T follicular helper cell (primary cell): ENCODE measurements around the gene UGT1A5.

Experiments
- DNase-seq: peaks from one replicate; pipeline ENCODE4 v3.0.0-alpha.2; 2020; ENCODE audit warnings: low read depth

Gene UGT1A5

DNA sequence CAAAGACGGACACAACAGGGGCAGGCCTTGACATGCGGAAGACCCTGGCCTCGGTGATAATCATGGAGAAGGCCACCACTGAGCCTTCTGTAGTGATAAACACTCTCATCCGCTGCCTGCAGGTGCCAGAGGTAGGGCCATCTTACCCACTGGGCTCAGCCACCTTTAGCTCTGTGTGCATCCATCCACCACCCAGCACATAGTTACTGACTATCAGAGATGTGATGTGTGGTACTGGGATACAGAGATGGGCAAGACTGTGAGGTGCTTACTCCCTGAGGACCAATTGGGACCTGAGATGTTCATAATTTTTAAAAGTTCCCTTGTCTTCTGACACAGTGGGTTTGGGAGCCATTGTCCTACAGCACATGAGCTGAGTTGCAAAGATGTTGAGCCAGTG is 67.0 kb downstream of the UGT1A5 start:
- no peak for DNase-seq

DNA sequence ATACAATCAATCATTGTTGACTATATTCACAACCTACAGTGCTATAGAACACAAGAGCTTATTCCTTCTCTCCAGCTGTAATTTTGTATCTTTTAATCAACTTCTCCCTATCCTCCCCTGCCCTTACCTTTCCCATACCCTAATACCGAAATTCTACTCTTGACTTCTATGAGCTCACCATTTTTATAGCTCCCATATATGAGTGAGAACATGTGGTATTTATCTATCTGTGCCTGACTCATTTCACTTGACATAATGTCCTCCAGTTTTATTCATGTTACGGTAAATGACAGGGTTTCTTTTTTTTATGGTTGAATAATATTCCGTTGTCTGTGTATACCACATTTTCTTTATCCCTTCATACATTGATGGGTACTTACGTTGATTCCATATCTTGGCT is 68.1 kb downstream of the UGT1A5 start:
- DNase-seq, result no peak

DNA sequence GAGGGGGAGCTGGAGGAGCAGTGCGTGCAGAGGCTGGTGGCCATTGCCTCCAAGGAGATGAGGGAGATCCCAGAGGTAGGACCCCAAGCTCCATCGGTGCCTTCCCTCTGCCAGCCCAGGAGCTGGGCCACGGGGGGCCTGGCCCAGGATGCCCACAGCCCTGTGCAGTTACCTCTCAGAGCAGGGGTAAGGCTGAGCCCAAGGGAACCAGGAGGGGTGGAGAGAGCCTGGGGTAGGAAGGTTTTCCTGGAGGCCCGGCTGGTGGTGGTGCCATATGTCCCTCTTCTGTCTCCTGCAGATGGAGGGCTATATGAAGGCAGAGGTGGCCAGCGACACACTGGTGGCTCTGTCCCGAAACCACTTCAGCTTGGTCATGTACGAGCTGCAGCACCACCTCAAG is 76.8 kb downstream of the UGT1A5 start:
- DNase-seq, result no peak

DNA sequence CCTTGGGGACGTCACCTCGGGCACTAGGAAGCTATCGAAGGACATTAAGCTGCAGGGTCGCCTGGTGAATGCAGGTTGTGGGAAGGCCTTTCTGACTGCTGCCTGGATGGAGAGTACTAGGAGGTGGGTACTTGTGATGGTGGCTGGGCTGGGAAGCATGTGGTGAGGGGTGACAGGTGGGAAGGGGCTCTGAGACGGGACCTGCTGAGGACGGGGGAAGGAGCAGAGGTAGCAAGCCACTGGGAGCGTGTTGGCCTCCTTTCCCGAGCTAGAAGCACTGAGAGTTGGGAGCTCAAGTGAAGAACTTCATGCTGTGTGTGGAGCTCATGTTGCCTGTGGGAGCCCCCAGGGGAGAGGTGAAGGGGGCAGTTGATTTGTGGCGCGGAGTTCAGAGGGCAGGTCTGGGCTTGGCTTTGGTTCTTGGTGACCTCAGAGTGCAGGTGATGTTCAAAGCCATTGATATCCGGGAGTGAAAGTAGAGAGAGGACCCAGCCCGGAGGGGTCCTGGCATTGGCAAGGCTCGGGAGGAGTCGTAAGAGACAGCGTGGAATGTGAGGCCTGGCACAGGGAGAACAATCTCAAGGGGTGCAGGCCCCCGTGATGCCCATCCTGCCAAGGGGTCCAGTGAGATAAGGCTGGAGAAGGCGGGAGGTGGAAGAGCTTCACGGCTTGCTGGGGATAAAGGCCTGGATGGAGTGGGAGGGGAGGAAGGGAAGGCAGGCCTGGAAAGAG is 78.6 kb downstream of the UGT1A5 start:
- no peak for DNase-seq

GRCh38 chr2:233791883-233792329 is 79.2 kb downstream of the UGT1A5 start:
- no peak for DNase-seq

- no peak for DNase-seq
Measured at GRCh38 chr2:233792720-233793119, 80.0 kb downstream of the UGT1A5 start.

DNA sequence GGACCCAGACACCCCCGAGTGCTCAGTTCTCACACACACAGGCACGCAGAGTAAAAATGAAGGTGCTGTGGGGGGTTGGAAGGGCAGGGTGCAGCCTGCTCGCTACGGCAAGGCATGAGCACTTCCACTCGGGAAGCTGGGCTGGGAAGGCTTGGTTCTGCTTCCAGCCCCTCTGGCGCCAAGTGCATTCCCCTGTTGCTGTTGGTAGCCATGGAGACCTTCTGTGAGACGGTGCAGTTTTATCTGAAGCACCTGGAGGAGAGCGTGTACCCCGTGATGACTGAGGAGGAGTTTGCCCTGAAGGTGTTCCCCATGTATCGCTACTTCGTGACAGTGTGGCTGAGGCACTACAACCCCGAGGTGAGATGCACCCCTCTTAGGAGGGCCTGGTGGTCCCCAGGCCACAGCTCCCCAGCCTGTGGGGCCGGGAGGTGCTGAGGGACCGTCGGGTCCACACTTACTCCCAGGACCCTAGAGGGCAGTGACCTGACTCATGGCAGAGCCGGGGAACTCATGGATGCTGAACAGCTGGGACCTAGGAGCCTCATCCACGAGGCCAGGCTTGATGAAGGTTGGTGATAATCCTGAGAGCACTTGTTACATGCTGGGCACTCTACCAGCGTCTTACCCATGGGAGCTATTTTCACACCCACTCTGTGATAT is 80.9 kb downstream of the UGT1A5 start:
- DNase-seq, result no peak

DNA sequence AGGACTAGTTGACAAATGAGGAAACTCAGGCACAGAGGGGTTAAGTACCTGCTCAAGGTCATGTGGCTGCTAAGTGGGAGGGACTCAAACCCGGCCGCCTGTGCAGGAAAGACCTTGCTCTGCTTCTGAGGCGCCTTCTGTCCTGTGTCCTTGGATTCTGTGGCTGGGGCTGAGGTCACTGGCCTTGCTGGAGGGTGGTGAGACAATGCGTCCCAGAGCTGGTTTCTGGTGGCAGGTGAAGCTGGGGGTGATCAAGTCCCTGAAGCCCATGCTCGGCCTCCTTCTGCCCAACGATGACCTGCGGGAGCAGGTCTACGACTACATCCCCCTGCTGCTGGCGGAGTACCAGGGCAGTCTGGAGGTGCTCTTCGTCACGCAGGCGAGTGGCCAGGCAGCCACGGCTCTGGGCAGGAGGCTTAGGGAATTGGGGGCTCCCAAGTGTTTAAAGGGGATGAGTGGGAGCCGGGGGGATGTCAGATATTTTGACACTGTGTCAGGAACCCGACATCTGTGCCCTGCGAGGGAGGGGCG is 81.5 kb downstream of the UGT1A5 start:
- no peak for DNase-seq

DNA sequence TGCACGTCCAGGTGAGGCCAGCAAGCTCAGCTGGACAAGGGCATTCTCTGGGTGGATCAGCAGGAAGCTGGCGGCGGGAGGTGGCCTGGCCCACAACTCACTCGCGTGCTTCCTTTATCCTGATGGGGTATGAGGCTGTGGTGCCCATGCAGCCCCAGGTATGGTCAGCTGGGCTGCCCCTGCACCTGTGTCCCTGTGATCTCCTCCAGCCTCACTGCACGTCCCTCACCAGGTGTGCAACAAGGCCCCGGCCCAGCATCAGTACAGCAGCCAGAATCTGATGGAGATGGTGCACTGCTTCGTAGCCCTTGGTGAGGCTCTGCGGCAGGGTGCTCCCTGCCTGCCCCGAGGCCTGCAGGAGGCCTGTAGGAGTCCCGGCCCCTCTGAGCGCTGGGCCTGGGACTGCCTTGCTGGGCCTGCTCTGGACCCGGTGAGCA is 83.0 kb downstream of the UGT1A5 start:
- DNase-seq, result no peak

DNA sequence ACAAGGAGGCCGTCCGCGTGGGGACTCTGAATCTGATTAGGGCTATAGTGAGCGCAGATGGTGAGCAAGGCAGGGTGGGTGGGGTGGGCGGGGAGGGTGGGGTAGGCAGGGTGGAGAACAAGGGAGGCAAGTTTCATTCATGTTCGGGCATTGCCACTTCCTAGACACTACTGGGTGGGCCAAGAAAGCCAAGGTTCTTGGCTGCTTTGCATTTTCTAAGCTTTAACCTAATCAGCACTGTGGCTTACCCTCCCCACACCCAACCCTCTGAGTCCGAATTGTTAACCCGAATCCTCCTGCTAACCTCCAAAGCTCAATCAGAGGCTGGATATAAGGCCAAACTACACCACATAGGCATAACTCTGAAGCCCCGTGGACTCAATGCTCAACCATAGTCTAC is 83.5 kb downstream of the UGT1A5 start:
- DNase-seq, result no peak

DNA sequence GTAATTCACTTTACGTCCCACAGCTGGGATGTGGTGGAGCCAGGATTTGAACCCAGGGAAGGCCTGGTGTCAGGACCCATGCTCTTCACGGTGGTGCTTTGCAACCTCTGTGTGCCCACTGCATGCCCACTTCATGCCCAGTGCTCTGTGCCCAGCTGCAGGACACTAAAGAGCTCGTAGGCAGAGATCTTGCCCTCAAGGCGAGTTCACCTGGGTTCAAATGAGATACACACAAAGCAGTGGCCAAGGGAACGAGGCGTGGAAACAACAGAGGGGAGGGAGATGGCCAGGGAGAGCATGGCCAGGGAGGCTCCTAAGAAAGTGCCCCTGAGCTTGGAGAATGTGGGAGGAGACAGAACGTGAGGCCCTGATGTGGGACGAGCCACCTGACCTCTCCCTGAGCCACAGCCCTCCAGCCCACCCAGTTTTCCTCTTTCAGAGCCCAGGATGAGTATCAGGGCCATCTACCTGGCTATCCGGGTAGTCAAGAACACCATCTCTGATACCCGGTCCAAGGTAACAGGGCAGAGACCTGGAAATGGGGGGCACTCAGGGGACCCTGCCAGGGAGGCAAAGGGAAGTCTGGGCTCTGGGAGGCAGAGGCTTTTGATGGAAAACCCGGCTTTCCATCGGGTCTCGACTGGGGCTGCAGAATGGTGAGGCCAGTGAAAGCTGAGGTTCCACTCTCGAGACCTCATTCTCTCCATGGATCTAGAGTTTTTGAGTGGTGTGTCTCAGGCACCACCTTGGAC is 85.8 kb downstream of the UGT1A5 start:
- no peak for DNase-seq

GRCh38 chr2:233799087-233799665 is 86.5 kb downstream of the UGT1A5 start:
- no peak for DNase-seq

DNA sequence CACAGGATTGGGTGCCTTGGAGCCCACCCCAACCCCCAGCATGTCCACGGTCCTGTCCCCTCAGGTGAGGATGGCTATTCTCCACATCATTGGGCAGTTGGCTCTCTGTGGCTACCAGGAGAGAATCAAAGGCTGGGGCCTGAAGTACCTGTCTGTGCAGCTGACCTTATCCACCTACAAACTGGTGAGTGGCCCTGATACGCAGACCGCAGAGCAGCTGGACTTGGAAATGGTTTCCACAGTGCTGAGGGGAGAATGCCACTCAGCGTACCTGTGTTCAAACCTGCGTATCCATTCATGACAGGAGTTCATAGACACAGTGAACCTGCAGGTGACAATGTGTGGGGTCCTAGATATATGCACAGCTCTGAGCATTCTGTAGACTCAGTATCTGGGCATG is 87.0 kb downstream of the UGT1A5 start:
- no peak for DNase-seq

- no peak for DNase-seq
Measured at GRCh38 chr2:233800208-233800607, 87.5 kb downstream of the UGT1A5 start.

- no peak for DNase-seq
Measured at GRCh38 chr2:233801357-233802131, 88.8 kb downstream of the UGT1A5 start.

DNA sequence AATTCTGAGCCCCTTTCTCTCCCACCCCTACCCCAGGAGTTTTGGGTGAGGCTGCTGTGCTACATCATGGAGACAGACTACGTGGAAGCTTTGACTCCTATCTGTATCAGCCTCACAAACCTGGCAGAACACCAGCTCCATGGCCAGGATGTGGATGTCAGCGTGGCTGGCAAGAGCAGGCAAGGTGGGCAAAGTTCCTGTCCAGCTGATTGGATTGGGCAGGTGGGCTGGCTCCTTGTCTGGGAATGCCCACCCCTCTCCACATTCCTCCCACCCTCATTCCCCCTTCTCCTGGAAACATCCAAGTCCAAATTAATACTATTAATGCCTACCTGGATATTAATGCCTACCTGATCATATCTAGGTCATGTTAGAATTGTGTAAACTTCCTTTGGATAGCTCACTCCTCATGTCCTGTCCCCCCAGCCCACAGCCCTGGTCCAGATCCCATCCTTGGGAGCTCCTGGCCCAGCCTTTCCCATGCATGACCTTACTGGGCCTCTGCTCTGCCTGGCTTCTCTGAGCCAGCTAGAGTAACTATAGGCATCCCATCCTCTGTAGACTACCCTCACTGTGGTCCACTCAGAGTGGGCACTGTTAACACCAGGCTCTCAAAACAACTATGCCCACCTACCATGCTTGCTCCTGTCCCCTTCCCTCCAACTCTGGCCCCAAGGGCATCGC is 89.6 kb downstream of the UGT1A5 start:
- no peak for DNase-seq

- no peak for DNase-seq
Measured at GRCh38 chr2:233803292-233803911, 90.7 kb downstream of the UGT1A5 start.

GRCh38 chr2:233803994-233804393 is 91.3 kb downstream of the UGT1A5 start:
- DNase-seq, result no peak

DNA sequence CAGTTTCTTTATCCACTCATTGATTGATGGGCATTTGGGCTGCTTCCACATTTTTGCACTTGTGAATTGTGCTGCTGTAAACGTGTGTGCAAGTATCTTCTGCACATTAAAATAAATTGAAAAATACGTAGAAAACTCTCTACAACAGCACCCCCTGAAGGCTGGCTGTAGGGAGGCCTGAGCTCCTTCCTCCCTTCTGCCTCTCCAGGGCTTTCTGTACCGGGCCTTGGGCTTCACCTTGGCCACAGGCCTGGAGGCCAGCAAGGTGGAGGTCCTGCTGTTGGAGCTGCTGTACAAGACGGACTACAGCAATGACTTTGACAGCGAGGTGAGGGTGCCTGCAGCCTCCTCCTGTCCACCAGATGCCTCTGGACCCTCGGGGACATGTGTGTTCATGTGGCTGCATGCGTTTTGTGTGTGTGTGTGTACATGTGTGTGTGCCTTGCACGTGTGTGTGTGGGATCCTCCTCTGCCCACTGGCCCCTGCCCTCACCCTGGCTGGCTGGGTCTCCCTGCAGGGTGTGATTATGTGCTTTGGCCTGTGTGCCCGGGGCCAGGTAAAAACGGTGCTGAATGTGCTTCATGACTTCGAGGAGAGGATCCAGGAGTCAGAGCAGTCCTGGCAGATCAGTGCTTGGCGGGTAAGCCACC is 94.6 kb downstream of the UGT1A5 start:
- no peak for DNase-seq
